Uterus (tissue), 2 donors: Measurements from ENCODE around the gene MINPP1.
"Not testable (repeated sequence)": the region's sequence is repeated elsewhere in the genome, so short reads cannot be mapped to it uniquely, and the experiment has no call there.

Experiments used
- CTCF ChIP-seq, 4 experiments: fragments of 200-600 bp in 2 of 4; fragments of 450-650 bp in 2 of 4; sonication (generic) in 2 of 4; IDR thresholded peaks; one replicate each; pipeline ENCODE4 v1.5.1; 2016 to 2019; ENCODE audit warnings: antibody characterized with exemption in 4 of 4, mild to moderate bottlenecking in 2 of 4, moderate library complexity in 1 of 4
- POLR2A ChIP-seq, 2 donors: fragments of 450-650 bp; IDR thresholded peaks; one replicate each; pipeline ENCODE4 v1.6.1; 2016; ENCODE audit warnings: antibody characterized with exemption in 2 of 2, mild to moderate bottlenecking in 1 of 2, moderate library complexity in 1 of 2

- not testable (repeated sequence) for TF ChIP-seq CTCF, POLR2A (IDR thresholded peaks at IDR 0.05)
Measured at GRCh38 chr10:87456586-87457220, 48.0 kb upstream of the MINPP1 start.
